H1 (cell line): ENCODE results near the gene NCOA5.

Experiments
- EP300 ChIP-seq, 2 experiments: IDR thresholded peaks; 1 replicate in 1 of 2; 2 replicates in 1 of 2; pipeline ENCODE4 v1.6.1; 2011 to 2012; ENCODE audit warnings: low read depth in 2 of 2, low read length in 2 of 2, mild to moderate bottlenecking in 2 of 2, borderline replicate concordance in 1 of 2, inconsistent platforms in 1 of 2, moderate library complexity in 1 of 2
- JUND ChIP-seq: IDR thresholded peaks from 2 replicates; pipeline ENCODE4 v1.6.1; 2011; ENCODE audit warnings: mild to moderate bottlenecking, improper control_type of control experiment, low read length
- POLR2AphosphoS5 ChIP-seq: IDR thresholded peaks from 2 replicates; pipeline ENCODE4 v1.6.1; 2011; ENCODE audit warnings: low read depth, low read length
- RAD21 ChIP-seq, 2 experiments: IDR thresholded peaks in 1 of 2; conservative IDR thresholded peaks in 1 of 2; 2 replicates each; pipeline ENCODE4 v1.6.1; 2011; ENCODE audit warnings: low read depth in 2 of 2, low read length in 2 of 2, improper control_type of control experiment in 1 of 2, inconsistent platforms in 1 of 2, mild to moderate bottlenecking in 1 of 2, moderate library complexity in 1 of 2
- TAF1 ChIP-seq: IDR thresholded peaks from 2 replicates; pipeline ENCODE4 v1.6.1; 2011; ENCODE audit warnings: mild to moderate bottlenecking, low read depth, low read length
- TEAD4 ChIP-seq: IDR thresholded peaks from 2 replicates; pipeline ENCODE4 v1.6.1; 2012; ENCODE audit warnings: low read depth, low read length, inconsistent platforms, mixed read lengths
- TF ChIP-seq, protein P1 (sequence below), 3 experiments: IDR thresholded peaks; 1 replicate in 2 of 3; 2 replicates in 1 of 3; pipeline versions ENCODE4 v1.5.1 to v1.6.1; 2011; ENCODE audit warnings: low read length in 3 of 3, mild to moderate bottlenecking in 3 of 3, inconsistent platforms in 2 of 3, low read depth in 1 of 3, moderate library complexity in 1 of 3; ENCODE audit not compliant: insufficient read depth in 1 of 3; ENCODE audit errors: control extremely low read depth in 1 of 3

DNA sequence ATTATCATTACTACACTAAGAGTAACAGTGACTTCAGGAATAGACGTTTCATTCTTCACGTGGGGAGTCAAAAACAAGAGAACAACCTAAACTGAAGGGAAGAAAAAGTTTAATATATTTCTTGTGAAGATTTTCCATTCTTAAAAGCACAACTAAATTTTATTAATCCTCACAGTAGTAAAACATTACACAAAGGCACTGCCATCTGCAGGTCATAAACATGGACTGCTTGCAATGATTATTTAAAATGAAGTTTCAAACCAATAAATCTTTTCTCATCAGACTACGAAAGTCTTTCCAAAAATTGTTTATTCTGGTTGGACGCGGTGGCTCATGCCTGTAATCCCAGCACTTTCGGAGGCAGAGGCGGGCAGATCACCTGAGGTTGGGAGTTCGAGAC lies 2.6 kb downstream of the NCOA5 start:
- TF ChIP-seq EP300 (IDR thresholded peaks at IDR 0.05; ENCODE audit: borderline replicate concordance in 1 of 2, low read depth in 2 of 2, low read length in 2 of 2) (no peak), TEAD4 (no peak), RAD21 (IDR thresholded peaks at IDR 0.05 in 1 of 2, conservative IDR thresholded peaks at IDR 0.05 in 1 of 2; ENCODE audit: low read depth in 2 of 2, low read length in 2 of 2) (no peak), POLR2AphosphoS5 (no peak), JUND (no peak), TAF1 (no peak)
- TF ChIP-seq, protein P1, sequence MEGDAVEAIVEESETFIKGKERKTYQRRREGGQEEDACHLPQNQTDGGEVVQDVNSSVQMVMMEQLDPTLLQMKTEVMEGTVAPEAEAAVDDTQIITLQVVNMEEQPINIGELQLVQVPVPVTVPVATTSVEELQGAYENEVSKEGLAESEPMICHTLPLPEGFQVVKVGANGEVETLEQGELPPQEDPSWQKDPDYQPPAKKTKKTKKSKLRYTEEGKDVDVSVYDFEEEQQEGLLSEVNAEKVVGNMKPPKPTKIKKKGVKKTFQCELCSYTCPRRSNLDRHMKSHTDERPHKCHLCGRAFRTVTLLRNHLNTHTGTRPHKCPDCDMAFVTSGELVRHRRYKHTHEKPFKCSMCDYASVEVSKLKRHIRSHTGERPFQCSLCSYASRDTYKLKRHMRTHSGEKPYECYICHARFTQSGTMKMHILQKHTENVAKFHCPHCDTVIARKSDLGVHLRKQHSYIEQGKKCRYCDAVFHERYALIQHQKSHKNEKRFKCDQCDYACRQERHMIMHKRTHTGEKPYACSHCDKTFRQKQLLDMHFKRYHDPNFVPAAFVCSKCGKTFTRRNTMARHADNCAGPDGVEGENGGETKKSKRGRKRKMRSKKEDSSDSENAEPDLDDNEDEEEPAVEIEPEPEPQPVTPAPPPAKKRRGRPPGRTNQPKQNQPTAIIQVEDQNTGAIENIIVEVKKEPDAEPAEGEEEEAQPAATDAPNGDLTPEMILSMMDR (IDR thresholded peaks at IDR 0.05; ENCODE audit: control extremely low read depth in 1 of 3, insufficient read depth in 1 of 3, low read depth in 1 of 3, low read length in 3 of 3): no peak
